Glutamatergic neuron (in vitro differentiated cells): ENCODE data around the gene EPB41L5. TPM values are rescaled to one million over a fixed set of nuclear protein-coding genes. Genes with fewer than 3 reads are reported as not detected.

Source experiments
- DNase-seq: peaks from one replicate; pipeline ENCODE4 v3.0.0; 2022
- H3K27ac Mint-ChIP-seq: one replicate; pipeline ENCODE4 v1.8.0; 2020; ENCODE audit warnings: mild to moderate bottlenecking, mixed read lengths, inconsistent platforms; ENCODE audit not compliant: unreplicated experiment
- H3K27me3 Mint-ChIP-seq: one replicate; pipeline ENCODE4 v1.8.0; 2020; ENCODE audit warnings: mild to moderate bottlenecking, moderate library complexity, mixed read lengths, inconsistent platforms; ENCODE audit not compliant: unreplicated experiment
- H3K36me3 Mint-ChIP-seq: one replicate; pipeline ENCODE4 v1.8.0; 2020; ENCODE audit warnings: mild to moderate bottlenecking, mixed read lengths, inconsistent platforms; ENCODE audit not compliant: unreplicated experiment
- H3K4me1 Mint-ChIP-seq: one replicate; pipeline ENCODE4 v1.8.0; 2020; ENCODE audit warnings: mild to moderate bottlenecking, low read depth, mixed read lengths, inconsistent platforms; ENCODE audit not compliant: unreplicated experiment
- H3K4me3 Mint-ChIP-seq: one replicate; pipeline ENCODE4 v1.8.0; 2020; ENCODE audit warnings: mild to moderate bottlenecking, mixed read lengths, inconsistent platforms; ENCODE audit not compliant: unreplicated experiment
- H3K9me3 Mint-ChIP-seq: one replicate; pipeline ENCODE4 v1.8.0; 2020; ENCODE audit warnings: mild to moderate bottlenecking, moderate library complexity, mixed read lengths, inconsistent platforms; ENCODE audit not compliant: unreplicated experiment
- CTCF ChIP-seq: fragments of 200-600 bp; sonication (generic); IDR thresholded peaks from one replicate; pipeline ENCODE4 v1.5.0; 2021; ENCODE audit not compliant: partially characterized antibody, unreplicated experiment
- total RNA-seq: library from RNA; stranded (reverse); fragmentation: NEBNext Ultra II Directional; extraction: Animal tissue kit (Norgen Biotek cat#: 25700); gene quantifications from one replicate; pipeline ENCODE4 v1.2.1, GENCODE V29; 2021; ENCODE audit not compliant: unreplicated experiment

Gene EPB41L5
- total RNA-seq, 1 donor from 2014 or later = 71.7 TPM

- no peak overlapping the region for H3K27ac Mint-ChIP-seq
- peaks cover 18% of the 10 kb centered on the region for H3K4me1 Mint-ChIP-seq
- no peak for DNase-seq
- H3K4me3 Mint-ChIP-seq = no peak overlapping the region
- peaks cover 13% of the 10 kb centered on the region for H3K9me3 Mint-ChIP-seq
- H3K27me3 Mint-ChIP-seq = peaks cover 4% of the 10 kb centered on the region
- no peak for TF ChIP-seq CTCF
- H3K36me3 Mint-ChIP-seq = peaks cover 8% of the 10 kb centered on the region
These were observed 213.4 kb downstream of the EPB41L5 start for GRCh38 chr2:120226316-120226715.

- peaks cover 9% of the 10 kb centered on the region for H3K9me3 Mint-ChIP-seq
- DNase-seq = no peak
These were observed 214.5 kb downstream of the EPB41L5 start for GRCh38 chr2:120227111-120227991.

GRCh38 chr2:120228503-120228902, 215.6 kb downstream of the EPB41L5 start:
- Mint-ChIP-seq H3K36me3 (no peaks in the 10 kb centered on the region), H3K9me3 (peaks cover 6% of the 10 kb centered on the region), H3K27me3 (peaks cover 4% of the 10 kb centered on the region), H3K27ac (no peak overlapping the region), H3K4me3 (no peak overlapping the region), H3K4me1 (peaks cover 15% of the 10 kb centered on the region)
- TF ChIP-seq CTCF = no peak
- DNase-seq = no peak

More at GRCh38 chr2:120227111-120227991, 214.5 kb downstream of the EPB41L5 start:
- peaks cover 2% of the 10 kb centered on the region for H3K27me3 Mint-ChIP-seq
- H3K36me3 Mint-ChIP-seq = peaks cover 2% of the 10 kb centered on the region
- no peak for TF ChIP-seq CTCF
- H3K27ac Mint-ChIP-seq = no peak overlapping the region
- H3K4me3 Mint-ChIP-seq = no peak overlapping the region
- peaks cover 16% of the 10 kb centered on the region for H3K4me1 Mint-ChIP-seq

Other genes starting within 250 kb of the EPB41L5 start
- 12.3 TPM for gene TMEM185B, start 210.3 kb downstream of the EPB41L5 start, total RNA-seq
- 16.4 TPM for gene RALB, start 239.8 kb downstream of the EPB41L5 start, total RNA-seq